GM12874 (cell line): ENCODE data around the gene CACNA1D.

Experiments used
- CTCF ChIP-seq: IDR thresholded peaks from 2 replicates; pipeline ENCODE4 v1.5.1; 2011; ENCODE audit warnings: low read depth, mild to moderate bottlenecking, control low read depth, low read length, moderate library complexity; ENCODE audit not compliant: insufficient read depth

Gene CACNA1D

GRCh38 chr3:53739966-53740365 is 245.6 kb downstream of the CACNA1D start:
- TF ChIP-seq CTCF = no peak

GRCh38 chr3:53740956-53741355 is 246.5 kb downstream of the CACNA1D start:
- no peak for TF ChIP-seq CTCF

GRCh38 chr3:53744351-53744750 is 249.9 kb downstream of the CACNA1D start:
- TF ChIP-seq CTCF = peak; percentile 27; the same call in 1 of the 2 replicates

GRCh38 chr3:53747559-53747958 is 253.1 kb downstream of the CACNA1D start:
- TF ChIP-seq CTCF = no peak

- no peak for TF ChIP-seq CTCF
Measured at GRCh38 chr3:53748512-53749271, 254.3 kb downstream of the CACNA1D start.

GRCh38 chr3:53749448-53749847 is 255.0 kb downstream of the CACNA1D start:
- no peak for TF ChIP-seq CTCF

- TF ChIP-seq CTCF = no peak
Measured at GRCh38 chr3:53750253-53751210, 256.1 kb downstream of the CACNA1D start.
